Body of pancreas (tissue), 4 donors: ENCODE measurements around the gene SAFB2.

Source experiments
- CTCF ChIP-seq, 7 experiments: fragments of 450-650 bp in 4 of 7; fragments of 200-600 bp in 3 of 7; sonication (generic) in 3 of 7; IDR thresholded peaks; one replicate each; pipeline ENCODE4 v1.5.1; 2016 to 2019; ENCODE audit warnings: antibody characterized with exemption in 7 of 7
- POLR2A ChIP-seq, 3 donors: fragments of 450-650 bp; IDR thresholded peaks; one replicate each; pipeline ENCODE4 v1.6.1; 2016; ENCODE audit warnings: antibody characterized with exemption in 3 of 3, mild to moderate bottlenecking in 2 of 3

DNA sequence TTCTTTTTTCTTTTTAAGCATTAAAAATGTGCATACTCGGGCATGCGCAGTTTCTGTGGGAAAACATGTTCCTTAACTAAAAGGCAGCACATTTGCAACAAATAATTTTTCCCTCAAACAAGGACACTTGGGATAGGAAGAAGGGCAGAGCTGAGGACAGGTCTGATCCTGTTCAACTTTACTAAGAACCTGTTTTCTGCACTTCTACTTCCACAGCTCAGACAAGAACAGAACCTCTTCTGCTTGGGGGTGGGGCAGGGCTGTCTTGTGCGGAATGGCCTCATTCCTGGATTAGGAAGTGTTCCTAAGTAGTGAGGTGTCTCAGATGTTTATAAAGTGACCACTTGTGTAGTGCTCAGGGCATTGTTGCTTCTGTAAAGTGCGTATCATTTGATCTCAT lies 18.6 kb upstream of the SAFB2 start:
- TF ChIP-seq POLR2A (IDR thresholded peaks at IDR 0.05) (no peak), CTCF (IDR thresholded peaks at IDR 0.05) (no peak)
